ENCODE measurements around the gene GUCD1.
"Not testable (repeated sequence)": the region's sequence is repeated elsewhere in the genome, so short reads cannot be mapped to it uniquely, and the experiment has no call there.

GUCD1 gene

DNA sequence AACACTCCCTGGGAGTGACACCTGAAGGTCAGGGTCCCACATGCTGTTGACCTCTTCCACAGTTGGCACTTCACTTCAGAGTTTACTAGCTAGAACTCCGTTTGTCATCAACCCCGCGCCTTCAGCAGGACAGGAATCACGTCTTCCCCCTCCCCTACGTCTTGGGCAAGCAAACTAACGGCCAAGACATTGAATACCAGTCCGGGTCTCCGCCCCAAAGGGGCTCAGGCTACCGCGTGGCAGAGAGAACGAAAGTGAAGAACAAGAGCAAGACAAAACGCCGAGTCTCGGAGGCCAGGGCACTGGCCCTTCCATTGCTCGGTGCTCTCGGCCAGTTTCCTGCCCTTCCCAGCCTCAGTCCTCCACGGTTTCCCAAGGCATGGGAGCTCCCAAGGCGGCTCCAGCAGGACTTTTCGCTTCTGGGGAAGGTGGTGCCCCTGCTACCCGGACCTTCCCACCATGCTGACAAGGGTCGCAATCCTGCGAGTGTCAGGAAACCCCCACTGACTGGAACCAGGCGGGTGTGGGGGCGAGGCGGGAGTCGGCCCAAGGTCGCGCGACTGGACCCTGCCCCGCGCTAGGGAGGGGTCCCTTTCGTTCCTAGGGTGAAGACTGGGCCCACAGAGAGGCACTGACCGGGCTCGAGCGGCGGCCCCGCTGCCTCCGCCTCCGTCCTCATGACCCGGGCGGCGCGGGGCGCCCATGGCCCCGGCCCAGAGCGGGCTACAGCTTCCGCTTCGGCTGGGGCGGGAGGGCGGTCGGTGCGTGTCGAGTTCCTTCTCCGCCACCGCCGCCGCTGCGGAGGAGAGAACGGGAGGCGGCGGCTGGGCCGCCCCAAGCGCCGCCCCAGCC lies at the start of gene GUCD1:
Gene GUCD1, minus strand, starts transcription at position 826 of the 852 bp plus-strand sequence. Its CDS starts 147 bp downstream, at position 679.
- DNase-seq (ENCODE audit: low read depth): no peak

DNA sequence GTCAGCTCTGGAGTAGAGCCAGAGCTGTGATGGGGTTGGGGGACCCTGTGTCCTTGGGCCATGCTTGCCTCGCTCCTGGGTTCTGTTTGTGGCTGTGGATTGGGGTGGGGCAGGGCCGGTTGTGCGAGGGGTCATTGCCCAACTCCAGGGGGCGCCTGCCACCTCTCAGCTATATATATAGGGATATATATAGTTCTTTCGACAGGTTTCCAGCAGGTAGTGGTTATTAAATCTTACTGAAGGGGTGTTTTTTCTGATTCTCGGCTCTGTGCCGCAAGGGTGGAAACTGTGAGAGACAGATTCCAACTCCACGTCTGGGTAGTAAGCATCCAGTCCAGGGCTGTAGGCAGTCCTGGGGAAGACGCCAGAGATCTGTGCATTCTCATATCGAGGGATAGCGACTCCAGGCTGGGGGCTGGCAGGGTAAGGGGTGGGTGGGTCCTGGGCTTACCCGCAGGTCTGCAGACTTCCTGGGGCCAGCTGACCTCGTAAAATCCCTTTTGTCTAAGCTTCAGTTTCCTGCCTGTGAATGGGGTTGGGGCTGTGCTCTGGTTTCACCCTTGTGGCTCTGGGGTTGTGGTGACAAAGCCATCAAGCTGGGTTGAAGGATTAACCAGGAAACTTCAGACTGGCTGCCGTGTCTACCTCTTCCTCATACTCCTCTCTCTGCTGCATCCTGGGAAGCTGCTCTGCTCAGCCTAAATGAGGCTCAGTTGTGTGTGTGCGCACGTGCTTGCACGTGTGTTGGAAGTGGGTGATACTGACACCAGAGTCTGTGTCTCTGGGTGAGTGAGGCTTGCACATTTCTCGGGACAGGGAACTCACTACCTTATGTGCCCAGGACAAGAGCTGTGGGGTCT lies 49.1 kb upstream of the GUCD1 start:
- DNase-seq (ENCODE audit: low read depth): not testable (repeated sequence)

- not testable (repeated sequence) for DNase-seq (ENCODE audit: low read depth)
These were observed 48.2 kb upstream of the GUCD1 start, which contains the start of gene GGT1 for GRCh38 chr22:24602847-24603769. GGT1 (plus strand) TSS chr22:24603193; CDS start chr22:24611082, 7,889 bp downstream.

GRCh38 chr22:24602105-24602749 lies 47.3 kb upstream of the GUCD1 start:
- DNase-seq (ENCODE audit: low read depth): not testable (repeated sequence)

DNA sequence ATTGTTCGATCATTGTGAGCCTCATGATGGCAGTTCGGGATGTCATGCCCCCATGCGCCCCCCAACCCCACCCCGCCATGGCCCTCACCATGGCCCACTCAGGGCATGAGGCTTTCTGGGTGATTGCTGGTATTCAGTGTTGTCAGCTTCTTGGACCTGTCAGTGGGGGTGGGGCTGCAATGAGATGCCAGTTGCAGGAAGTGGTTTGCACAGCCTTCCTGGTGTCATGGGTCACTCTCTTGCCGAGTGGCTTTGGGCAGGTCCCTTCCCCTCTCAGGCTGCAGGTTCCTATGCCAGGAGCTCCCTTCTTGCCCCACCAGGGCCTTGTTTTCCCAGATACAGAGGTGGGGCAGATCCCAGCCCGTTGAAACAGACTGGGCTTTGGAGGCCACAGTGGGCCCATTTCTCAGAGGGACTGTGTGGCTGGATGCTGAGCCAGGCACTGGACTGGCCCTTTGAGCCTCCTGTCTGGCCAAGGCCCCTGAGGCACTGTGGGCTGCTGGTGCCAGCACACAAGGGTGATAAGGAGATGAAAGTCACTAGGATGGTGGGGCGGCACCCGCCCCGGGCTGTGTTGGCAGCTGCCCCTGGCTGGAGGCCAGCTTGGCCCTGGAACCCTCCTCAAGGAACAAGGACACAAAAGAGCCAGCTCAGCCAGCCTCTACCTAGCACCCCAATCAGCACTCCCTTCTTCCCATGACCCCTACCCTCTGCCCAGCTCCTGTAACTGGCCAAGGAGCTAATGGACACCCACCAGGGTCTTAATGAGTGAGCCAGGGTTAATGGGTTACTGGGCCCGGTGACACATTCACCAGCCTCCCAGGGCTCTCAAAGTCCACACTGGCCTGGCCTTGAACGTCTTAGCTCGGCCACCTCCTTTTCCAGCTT lies 46.5 kb upstream of the GUCD1 start:
- no peak for DNase-seq (ENCODE audit: low read depth)

DNA sequence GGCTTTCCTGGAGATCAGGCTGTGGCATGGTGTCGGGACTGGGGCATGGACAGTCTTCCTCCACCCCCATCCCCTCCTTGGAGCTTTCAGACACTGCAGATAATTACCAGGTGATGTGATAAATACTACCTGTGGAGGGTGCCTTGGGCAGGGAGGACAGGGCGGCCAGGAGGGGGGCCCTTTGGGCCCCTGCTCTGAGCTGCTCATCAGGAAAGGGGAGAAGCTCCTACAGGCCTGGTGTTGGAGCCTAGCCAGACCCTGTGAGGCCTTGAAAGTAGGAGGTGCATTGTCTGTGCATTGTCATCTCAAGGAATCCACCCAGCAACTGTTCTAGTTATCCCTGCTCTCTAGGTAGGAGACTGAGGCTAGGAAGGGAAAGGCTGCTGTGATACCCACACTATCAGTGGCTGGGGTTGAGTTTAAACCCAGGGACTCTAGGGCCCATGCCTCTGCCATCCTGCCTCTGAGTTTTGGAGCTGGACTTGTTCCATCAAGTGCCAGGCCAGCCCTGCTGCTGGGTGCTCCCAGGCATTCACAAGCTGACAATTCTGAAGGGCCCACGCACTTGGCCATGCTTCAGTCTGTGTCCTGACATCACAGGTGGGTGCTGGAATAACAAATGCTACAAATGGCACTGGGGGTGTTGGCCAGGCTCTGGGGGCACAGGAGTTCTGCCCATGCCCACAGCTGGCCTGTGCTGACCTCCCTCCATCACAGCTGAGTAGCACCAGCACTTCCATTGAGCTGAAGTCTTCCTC lies 45.2 kb upstream of the GUCD1 start:
- not testable (repeated sequence) for DNase-seq (ENCODE audit: low read depth)

- DNase-seq (ENCODE audit: low read depth): no peak
These were observed 44.6 kb upstream of the GUCD1 start for GRCh38 chr22:24599514-24599913.

- not testable (repeated sequence) for DNase-seq (ENCODE audit: low read depth)
These were observed 42.1 kb upstream of the GUCD1 start for GRCh38 chr22:24597076-24597475.

DNA sequence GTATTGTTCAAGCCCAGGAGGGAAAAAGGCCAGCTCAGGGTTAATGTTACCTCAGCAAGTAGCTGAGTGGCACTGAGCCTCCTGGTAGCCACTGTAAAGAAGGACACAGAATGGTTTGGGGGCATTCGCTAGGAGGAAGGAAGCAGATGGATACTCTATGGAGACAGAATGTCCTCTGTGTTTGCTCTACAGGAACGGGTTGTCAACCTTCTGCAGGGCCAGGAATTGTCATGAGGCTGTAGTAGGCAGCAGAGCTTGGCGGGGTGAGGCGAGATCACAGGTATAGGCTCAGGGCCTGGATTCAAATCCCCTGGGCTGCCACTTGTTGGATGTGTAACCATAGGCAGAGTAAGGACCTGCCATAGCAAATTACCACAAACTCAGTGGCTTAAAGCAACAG lies 40.9 kb upstream of the GUCD1 start:
- no peak for DNase-seq (ENCODE audit: low read depth)

DNA sequence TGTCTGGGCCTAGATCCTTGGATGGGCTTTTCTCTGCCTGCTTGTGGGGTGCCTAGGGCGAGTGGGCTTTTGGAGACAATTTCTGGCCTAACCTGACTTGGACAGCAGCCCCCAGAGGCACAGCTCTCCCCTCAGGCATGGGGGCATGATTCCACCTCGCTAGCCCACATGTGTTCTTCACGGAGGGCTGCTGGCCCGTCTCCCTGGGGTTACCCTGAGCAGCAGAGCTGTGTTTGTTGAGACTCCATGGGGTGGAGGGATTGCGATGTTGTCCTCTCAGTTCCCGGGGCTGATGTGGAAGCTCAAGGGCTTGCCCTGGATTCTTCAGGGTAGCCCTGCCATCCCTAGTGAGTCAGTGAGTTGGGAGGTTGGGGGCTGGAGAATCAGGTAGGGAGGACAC lies 40.3 kb upstream of the GUCD1 start:
- DNase-seq (ENCODE audit: low read depth): no peak

DNA sequence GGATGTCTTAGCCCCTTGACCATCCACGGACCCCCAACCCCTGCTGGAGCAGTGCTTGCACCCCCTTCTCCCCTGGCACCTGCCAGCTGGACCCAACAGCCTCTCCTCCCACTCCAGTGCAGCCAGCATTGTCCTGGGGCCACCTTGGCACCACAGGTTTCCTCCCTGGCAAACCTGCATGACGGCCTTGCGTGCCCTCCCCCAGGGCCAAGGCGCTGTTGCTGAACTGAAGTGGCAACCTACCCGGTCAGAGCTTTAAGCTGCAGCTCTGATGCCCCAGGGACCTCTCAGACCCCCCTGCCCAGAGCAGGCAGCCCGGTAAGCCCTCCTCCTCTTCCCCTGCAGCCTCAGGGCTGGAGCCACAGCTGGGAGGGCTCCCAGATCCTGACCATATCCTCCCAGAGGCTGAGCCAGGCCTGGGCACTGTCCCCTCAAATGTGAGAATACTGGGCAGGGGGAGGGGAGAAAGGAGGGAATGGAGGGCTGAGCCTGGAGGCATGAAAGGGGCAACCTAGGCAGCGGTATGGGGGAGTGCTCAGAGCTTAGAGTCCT lies 39.7 kb upstream of the GUCD1 start:
- DNase-seq (ENCODE audit: low read depth): no peak

- no peak for DNase-seq (ENCODE audit: low read depth)
These were observed 39.1 kb upstream of the GUCD1 start for GRCh38 chr22:24593836-24594568.

DNA sequence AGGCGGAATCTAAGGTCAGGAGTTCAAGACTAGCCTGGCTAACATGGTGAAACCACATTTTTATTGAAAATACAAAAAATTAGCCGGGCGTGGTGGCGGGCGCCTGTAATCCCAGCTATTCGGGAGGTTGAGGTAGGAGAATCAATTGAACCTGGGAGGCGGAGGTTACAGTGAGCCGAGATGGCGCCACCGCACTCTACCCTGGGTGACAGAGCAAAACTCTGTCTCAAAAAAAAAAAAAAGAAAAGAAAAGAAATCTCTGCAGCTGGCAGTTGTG lies 38.6 kb upstream of the GUCD1 start:
- not testable (repeated sequence) for DNase-seq (ENCODE audit: low read depth)

GRCh38 chr22:24592851-24593558 lies 38.1 kb upstream of the GUCD1 start, which contains the start of gene LRRC75B:
LRRC75B (minus strand) TSS chr22:24593073; CDS start chr22:24593039, 34 bp downstream.
- peak; percentile 39 for DNase-seq (ENCODE audit: low read depth)

DNA sequence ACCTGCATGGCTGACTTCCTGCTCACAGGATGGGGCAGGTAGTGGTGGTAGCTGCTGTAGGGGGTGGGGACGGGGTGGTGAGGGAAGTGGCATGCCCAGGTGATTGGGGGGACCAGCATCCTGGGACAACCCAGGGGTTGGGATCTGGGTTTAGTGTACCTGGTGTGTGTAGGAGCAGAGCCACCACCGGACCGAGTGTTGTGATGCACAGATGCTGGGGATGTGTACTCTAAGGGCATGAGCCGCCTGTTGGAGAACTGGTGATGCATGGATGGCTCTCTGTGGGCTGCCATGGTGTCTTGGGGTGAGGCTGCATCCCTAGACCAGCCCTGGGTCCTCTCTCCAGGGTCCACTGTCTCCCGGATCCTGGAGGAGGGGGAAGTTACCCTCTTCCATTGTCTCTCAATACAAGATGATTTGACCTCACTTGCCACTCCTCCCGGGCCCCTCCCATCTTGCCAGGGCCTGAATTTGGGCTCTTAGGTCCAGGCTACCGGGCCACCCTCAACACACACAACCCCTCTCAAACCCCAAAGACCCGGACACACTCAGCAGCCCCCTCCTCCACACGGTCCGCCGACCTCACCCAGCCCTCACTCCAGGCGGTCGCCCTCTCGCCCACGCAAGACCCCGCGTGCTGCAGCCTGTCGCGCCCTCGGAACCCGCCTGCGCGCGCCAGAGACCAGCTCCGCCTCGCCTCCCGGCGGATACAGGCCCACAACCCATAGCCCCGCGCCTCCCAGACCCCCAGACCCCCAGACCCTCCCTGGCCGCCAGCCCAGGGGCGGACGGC lies 37.3 kb upstream of the GUCD1 start:
- DNase-seq (ENCODE audit: low read depth): no peak

- no peak for DNase-seq (ENCODE audit: low read depth)
These were observed 36.4 kb upstream of the GUCD1 start for GRCh38 chr22:24591286-24591830.
